Ovary (tissue), 3 donors: Measurements from ENCODE around the gene PTTG1IP.

Experiments used
- CTCF ChIP-seq, 3 donors: fragments of 450-650 bp in 2 of 3; fragments of 200-600 bp in 1 of 3; IDR thresholded peaks; one replicate each; pipeline versions ENCODE4 v1.5.1 to v1.8.0; 2016 to 2022; ENCODE audit warnings: antibody characterized with exemption in 3 of 3, mild to moderate bottlenecking in 1 of 3
- POLR2A ChIP-seq: fragments of 450-650 bp; IDR thresholded peaks from one replicate; pipeline ENCODE4 v1.6.1; 2017; ENCODE audit warnings: antibody characterized with exemption, mild to moderate bottlenecking, moderate library complexity
- donor health status: DM: no; HTN: no; CAD: no.

GRCh38 chr21:44813727-44814126 lies 59.8 kb downstream of the PTTG1IP start:
- TF ChIP-seq CTCF (IDR thresholded peaks at IDR 0.05) (no peak), POLR2A (no peak)
